Esophagus muscularis mucosa (tissue), 4 donors: ENCODE data around the gene XRCC3. TPM values are rescaled to one million over a fixed set of nuclear protein-coding genes. Genes with fewer than 3 reads are reported as not detected.

Experiments
- DNase-seq: peaks from one replicate; pipeline ENCODE4 v3.0.0-alpha.2; 2017; ENCODE audit errors: extremely low spot score
- H3K27ac ChIP-seq, 4 donors: fragments of 200-600 bp; sonication (generic); replicated peaks in 1 of 4; 1 replicate in 3 of 4; 2 replicates in 1 of 4; pipeline ENCODE4 v1.5.1; 2016 to 2019; ENCODE audit warnings: mild to moderate bottlenecking in 1 of 4
- H3K27me3 ChIP-seq, 4 donors: fragments of 200-600 bp; sonication (generic); one replicate each; pipeline versions ENCODE4 v1.5.1 to v1.6.0; 2016 to 2019
- H3K36me3 ChIP-seq, 4 donors: fragments of 200-600 bp; sonication (generic); one replicate each; pipeline ENCODE4 v1.5.1; 2016 to 2019
- H3K4me1 ChIP-seq, 4 donors: fragments of 200-600 bp; sonication (generic); one replicate each; pipeline ENCODE4 v1.5.1; 2016 to 2019
- H3K4me3 ChIP-seq, 4 donors: fragments of 200-600 bp; sonication (generic); 1 replicate in 2 of 4; 2 replicates in 2 of 4; pipeline ENCODE4 v1.5.1; 2016 to 2019; ENCODE audit warnings: mild to moderate bottlenecking in 4 of 4, moderate library complexity in 1 of 4
- H3K9me3 ChIP-seq, 4 donors: fragments of 200-600 bp; sonication (generic); 1 replicate in 3 of 4; 2 replicates in 1 of 4; pipeline ENCODE4 v1.5.1; 2016 to 2019
- CTCF ChIP-seq, 3 experiments: fragments of 200-600 bp in 2 of 3; fragments of 450-650 bp in 1 of 3; sonication (generic) in 2 of 3; IDR thresholded peaks; one replicate each; pipeline ENCODE4 v1.5.1; 2017 to 2019; ENCODE audit warnings: antibody characterized with exemption in 3 of 3, mild to moderate bottlenecking in 2 of 3, moderate library complexity in 1 of 3
- EP300 ChIP-seq: sonication (generic); formaldehyde crosslinking; IDR thresholded peaks from one replicate; pipeline ENCODE4 v1.6.1; 2017; ENCODE audit warnings: antibody characterized with exemption
- POLR2A ChIP-seq: fragments of 450-650 bp; IDR thresholded peaks from one replicate; pipeline ENCODE4 v1.6.1; 2017; ENCODE audit warnings: antibody characterized with exemption, moderate library complexity, mild to moderate bottlenecking, low read depth
- POLR2AphosphoS5 ChIP-seq, 2 donors: sonication (generic); formaldehyde crosslinking; IDR thresholded peaks; one replicate each; pipeline ENCODE4 v1.6.1; 2017; ENCODE audit warnings: antibody characterized with exemption in 2 of 2
- WGBS: methylation state at CpG from one replicate; pipeline ENCODE4 v1.1.5; 2018; 5-methylcytosine and 5-hydroxymethylcytosine counted together
- intact Hi-C: fragments of 100-400 bp; cut with DNase I; formaldehyde crosslinking; loops from one replicate; pipeline ENCODE4 v1.15.1; 2023
- total RNA-seq, 4 donors: library from RNA; depleted of rRNA; stranded (reverse); fragments of >200 nt; gene quantifications; one replicate each; pipeline versions ENCODE4 v1.1.0 to v1.2.1, GENCODE V29; 2016

XRCC3 gene
- total RNA-seq, 4 donors from 2014 or later, result 1.6 to 5.4 (median 2.1) TPM

GRCh38 chr14:103697603-103698379, 17.5 kb downstream of the XRCC3 start:
- TF ChIP-seq POLR2AphosphoS5 (IDR thresholded peaks at IDR 0.05) (no peak), CTCF (IDR thresholded peaks at IDR 0.05) (no peak)
- DNase-seq, result no peak
- intact Hi-C loops, result no loop called here
- Histone ChIP-seq H3K4me3 (no peak overlapping the region), H3K27me3 (no peaks in the 10 kb centered on the region), H3K36me3 (peaks cover 31 to 79% (median 74%) of the 10 kb centered on the region in 4 donors), H3K4me1 (peaks cover 57 to 76% (median 69%) of the 10 kb centered on the region in 4 donors), H3K27ac (peak overlapping the region; percentile 62 to 82 (median 72)), H3K9me3 (no peaks in the 10 kb centered on the region)
- WGBS, result 86% methylated on average over 10 of the region's 14 CpGs

GRCh38 chr14:103697206-103697602, 18.0 kb downstream of the XRCC3 start:
- no peak overlapping the region for H3K4me3 ChIP-seq
- intact Hi-C loops, result no loop called here
- H3K36me3 ChIP-seq, result peaks cover 30 to 79% (median 74%) of the 10 kb centered on the region in 4 donors
- peak overlapping the region; percentile 62 to 82 (median 72) for H3K27ac ChIP-seq
- peaks cover 57 to 71% (median 64%) of the 10 kb centered on the region in 4 donors for H3K4me1 ChIP-seq
- TF ChIP-seq CTCF (IDR thresholded peaks at IDR 0.05) (no peak), POLR2AphosphoS5 (IDR thresholded peaks at IDR 0.05) (no peak)
- no peaks in the 10 kb centered on the region for H3K9me3 ChIP-seq
- no peaks in the 10 kb centered on the region for H3K27me3 ChIP-seq
- 21% methylated on average over 3 of the region's 3 CpGs for WGBS
- DNase-seq, result no peak

GRCh38 chr14:103696466-103697071, 18.7 kb downstream of the XRCC3 start:
- intact Hi-C loops, result no loop called here
- peak overlapping the region; percentile 62 to 82 (median 72) for H3K27ac ChIP-seq
- no peak for DNase-seq
- TF ChIP-seq CTCF (IDR thresholded peaks at IDR 0.05) (no peak), EP300 (no peak), POLR2AphosphoS5 (IDR thresholded peaks at IDR 0.05) (peak; percentile 8 to 31), POLR2A (no peak)
- H3K4me3 ChIP-seq, result peak overlapping the region in 1 of 4 donors; percentile 17
- H3K4me1 ChIP-seq, result peaks cover 57 to 68% (median 63%) of the 10 kb centered on the region in 4 donors
- H3K27me3 ChIP-seq, result no peaks in the 10 kb centered on the region
- 33% methylated on average over 17 of the region's 17 CpGs for WGBS
- peaks cover 30 to 78% (median 74%) of the 10 kb centered on the region in 4 donors for H3K36me3 ChIP-seq
- no peaks in the 10 kb centered on the region for H3K9me3 ChIP-seq

GRCh38 chr14:103696070-103696402, 19.2 kb downstream of the XRCC3 start:
- no peaks in the 10 kb centered on the region for H3K9me3 ChIP-seq
- peaks cover 55 to 63% (median 60%) of the 10 kb centered on the region in 4 donors for H3K4me1 ChIP-seq
- no peaks in the 10 kb centered on the region for H3K27me3 ChIP-seq
- peak overlapping the region in 1 of 4 donors; percentile 17 for H3K4me3 ChIP-seq
- no peak for DNase-seq
- H3K36me3 ChIP-seq, result peaks cover 28 to 78% (median 72%) of the 10 kb centered on the region in 4 donors
- WGBS, result 29% methylated on average over 5 of the region's 13 CpGs
- intact Hi-C loops, result no loop called here
- H3K27ac ChIP-seq, result peak overlapping the region; percentile 62 to 82 (median 72)
- no peak for TF ChIP-seq EP300
- TF ChIP-seq POLR2A, result no peak
- no peak for TF ChIP-seq CTCF (IDR thresholded peaks at IDR 0.05)
- no peak for TF ChIP-seq POLR2AphosphoS5 (IDR thresholded peaks at IDR 0.05)
